Esophagus mucosa (tissue), 1 donor: ENCODE results near the gene LTC4S. TPM values are rescaled to one million over a fixed set of nuclear protein-coding genes. Genes with fewer than 3 reads are reported as not detected.
"Not testable (repeated sequence)": the region's sequence is repeated elsewhere in the genome, so short reads cannot be mapped to it uniquely, and the experiment has no call there.

Source experiments
- ATAC-seq: fragments of 200-7000 bp; cut with Tn5 transposase; one replicate; pipeline ENCODE4 v1.9.1; 2020
- total RNA-seq: library from RNA; stranded (reverse); gene quantifications from one replicate; pipeline ENCODE4 v1.2.4, GENCODE V29; 2023
- donor health status: DM: yes; HTN: yes; CAD: no.

LTC4S gene
- total RNA-seq, 1 donor from 2014 or later, result 5.1 TPM

DNA sequence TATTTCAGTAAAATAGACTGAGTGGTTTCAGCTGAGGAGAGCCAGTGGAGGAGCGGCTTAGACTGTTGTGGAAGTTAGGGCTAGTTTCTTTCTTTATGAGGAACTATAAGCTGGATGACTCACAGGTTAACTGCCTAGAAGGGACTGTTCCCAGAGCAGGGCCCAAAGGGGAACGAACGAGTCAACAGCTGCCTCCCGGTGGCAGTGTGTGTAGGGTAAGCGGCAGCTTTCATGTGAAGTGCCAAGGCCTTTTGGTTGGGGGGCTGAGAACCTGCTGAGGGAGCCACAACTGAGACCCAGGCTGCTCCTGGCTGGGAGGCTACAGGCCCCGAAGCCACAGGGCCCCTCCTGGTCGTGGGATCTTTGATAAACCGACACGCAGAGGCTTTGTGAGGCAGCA is 33.9 kb downstream of the LTC4S start:
- peak; percentile 86 for ATAC-seq

GRCh38 chr5:179828756-179829421 is 35.1 kb downstream of the LTC4S start:
- ATAC-seq, result no peak

- no peak for ATAC-seq
These were observed 36.1 kb downstream of the LTC4S start for GRCh38 chr5:179829732-179830435.

GRCh38 chr5:179830818-179831468 is 37.2 kb downstream of the LTC4S start:
- no peak for ATAC-seq

DNA sequence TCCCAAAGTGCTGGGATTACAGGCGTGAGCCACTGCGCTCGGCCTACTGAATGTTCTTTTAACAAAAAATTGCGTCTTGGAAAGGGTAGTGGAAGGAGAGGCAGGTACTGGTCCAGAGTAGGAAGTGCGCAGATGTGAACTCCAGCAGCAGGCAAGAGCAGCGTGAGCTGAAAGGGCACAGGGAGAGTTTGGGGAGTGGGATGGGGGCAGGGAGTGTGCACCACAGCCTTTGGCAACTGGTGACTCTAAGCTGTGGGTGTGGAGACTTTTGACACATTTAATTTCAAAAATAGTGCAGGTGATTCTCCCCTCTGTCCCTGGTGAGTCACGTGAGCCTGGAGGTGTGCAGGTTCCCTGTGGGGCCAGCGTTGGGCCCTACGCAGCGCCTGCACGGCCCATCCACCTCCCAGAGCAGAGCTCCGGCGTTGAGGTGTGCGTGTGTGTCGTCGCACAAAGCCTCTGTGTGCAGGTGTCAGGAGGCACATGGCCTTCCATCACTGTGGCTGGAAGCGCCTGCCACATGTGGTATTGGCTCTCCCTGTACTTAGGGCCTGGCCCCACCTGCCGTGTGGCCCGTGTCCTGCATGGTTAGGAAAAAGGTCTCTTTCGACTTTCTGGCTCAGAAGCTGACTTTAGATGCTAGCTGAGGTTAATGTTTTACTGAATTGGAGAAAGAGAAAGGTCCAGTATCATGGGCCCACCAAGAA is 38.4 kb downstream of the LTC4S start:
- no peak for ATAC-seq

GRCh38 chr5:179833056-179833708 is 39.4 kb downstream of the LTC4S start:
- no peak for ATAC-seq

DNA sequence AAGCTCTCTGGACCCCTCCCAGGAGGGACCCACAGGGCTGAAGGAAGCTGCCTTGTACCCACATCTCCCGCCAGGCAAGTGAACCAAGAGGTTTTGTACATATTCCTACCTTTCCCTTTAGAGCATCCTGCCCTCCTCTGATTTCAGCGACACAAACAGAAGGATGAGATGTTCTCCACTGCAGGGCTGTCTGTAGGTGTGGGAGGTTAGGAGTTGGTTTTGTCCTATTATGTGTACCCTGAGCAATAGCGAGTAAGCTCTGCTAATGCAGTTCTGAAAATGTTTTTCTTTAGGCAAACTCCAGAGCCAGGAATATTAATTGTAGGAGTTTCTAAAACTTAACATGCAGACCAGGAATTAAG is 39.9 kb downstream of the LTC4S start:
- no peak for ATAC-seq

GRCh38 chr5:179834120-179834519 is 40.3 kb downstream of the LTC4S start:
- no peak for ATAC-seq

- ATAC-seq, result not testable (repeated sequence)
These were observed 41.1 kb downstream of the LTC4S start for GRCh38 chr5:179834871-179835270.

DNA sequence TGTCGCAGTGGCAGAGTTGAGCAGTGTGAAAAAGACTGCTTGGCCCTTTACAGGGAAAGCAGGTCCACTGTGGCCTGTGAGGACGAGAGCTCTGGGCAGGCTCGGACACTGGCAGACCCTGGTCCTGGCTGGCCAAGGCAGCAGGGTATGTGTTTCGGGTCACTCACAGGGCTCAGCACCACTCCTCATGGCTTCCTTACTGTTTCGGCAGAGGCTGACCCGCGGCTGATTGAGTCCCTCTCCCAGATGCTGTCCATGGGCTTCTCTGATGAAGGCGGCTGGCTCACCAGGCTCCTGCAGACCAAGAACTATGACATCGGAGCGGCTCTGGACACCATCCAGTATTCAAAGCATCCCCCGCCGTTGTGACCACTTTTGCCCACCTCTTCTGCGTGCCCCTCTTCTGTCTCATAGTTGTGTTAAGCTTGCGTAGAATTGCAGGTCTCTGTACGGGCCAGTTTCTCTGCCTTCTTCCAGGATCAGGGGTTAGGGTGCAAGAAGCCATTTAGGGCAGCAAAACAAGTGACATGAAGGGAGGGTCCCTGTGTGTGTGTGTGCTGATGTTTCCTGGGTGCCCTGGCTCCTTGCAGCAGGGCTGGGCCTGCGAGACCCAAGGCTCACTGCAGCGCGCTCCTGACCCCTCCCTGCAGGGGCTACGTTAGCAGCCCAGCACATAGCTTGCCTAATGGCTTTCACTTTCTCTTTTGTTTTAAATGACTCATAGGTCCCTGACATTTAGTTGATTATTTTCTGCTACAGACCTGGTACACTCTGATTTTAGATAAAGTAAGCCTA is 42.6 kb downstream of the LTC4S start:
- peak; percentile 20 for ATAC-seq

- peak; percentile 7 for ATAC-seq
These were observed 43.6 kb downstream of the LTC4S start for GRCh38 chr5:179837076-179838011.

DNA sequence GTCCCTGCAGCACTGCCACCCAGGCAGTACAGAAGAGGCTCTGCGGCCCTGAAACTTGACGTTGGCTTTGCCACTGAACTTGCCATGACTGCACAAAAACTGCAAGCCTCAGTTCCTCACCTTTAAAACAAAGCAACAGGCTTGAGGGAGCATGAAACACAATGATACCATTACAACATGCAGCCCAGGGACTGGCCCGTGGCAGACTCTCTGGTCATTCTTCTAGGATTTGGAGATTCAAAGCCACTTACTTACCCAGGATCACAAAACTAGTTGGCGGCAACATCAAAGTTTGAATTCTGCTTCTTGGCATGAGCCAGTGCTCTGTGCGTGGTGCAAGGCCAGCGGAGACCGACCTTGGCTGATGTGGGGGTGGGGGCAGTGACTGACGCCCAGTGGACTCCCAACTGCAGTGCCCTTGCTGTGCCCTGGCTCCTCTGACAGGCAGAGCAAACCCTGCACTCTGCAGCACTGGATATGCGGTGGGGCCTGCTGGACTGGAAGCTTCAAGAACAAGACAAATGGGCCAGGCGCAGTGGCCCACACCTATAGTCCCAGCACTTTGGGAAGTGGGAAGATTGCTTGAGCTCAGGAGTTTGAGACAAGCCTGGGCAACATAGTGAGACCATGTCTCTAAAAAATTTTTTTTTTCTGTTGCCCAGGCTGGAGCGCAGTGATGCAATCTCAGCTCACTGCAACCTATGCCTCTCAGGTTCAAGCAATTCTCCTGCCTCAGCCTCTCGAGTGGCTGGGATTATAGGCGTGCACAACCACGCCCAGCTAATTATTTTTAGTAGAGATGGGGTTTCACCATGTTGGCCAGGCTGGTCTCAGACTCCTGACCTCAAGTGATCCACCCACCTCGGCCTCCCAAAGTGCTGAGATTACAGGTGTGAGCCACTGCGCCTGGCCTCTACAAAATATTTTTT is 45.8 kb downstream of the LTC4S start:
- peak; percentile 55 for ATAC-seq

DNA sequence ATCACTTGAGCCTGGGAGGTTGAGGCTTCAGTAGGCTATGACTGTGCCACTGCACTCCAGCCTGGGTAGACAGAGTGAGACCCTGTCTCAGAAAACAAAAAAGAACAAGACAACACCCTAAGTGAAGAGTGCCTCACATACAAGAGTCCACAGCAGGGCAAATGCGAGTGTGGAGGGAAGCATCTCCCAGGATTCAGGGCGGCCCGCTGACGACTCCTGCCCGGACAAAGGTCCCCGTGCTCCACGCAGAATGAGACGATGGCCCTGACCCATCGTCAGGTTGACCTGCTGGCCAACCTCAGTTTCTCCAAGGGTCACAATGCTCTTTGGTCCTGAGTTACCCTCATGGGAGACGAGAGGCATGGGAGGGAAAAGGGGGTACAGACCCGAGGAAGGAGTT is 46.5 kb downstream of the LTC4S start:
- ATAC-seq, result no peak

- no peak for ATAC-seq
These were observed 47.0 kb downstream of the LTC4S start for GRCh38 chr5:179840766-179841165.

- ATAC-seq, result no peak
These were observed 47.8 kb downstream of the LTC4S start for GRCh38 chr5:179841621-179842020.
